Hematopoietic multipotent progenitor cell (in vitro differentiated cells): Measurements from ENCODE around the gene OR52N1. TPM values are rescaled to one million over a fixed set of nuclear protein-coding genes. Genes with fewer than 3 reads are reported as not detected.

Source experiments
- total RNA-seq: library from RNA; depleted of rRNA; stranded (reverse); fragments of >200 nt; gene quantifications from one replicate; pipeline ENCODE4 v1.2.3, GENCODE V29; 2012

The OR52N1 gene
- total RNA-seq, 1 donor: 0.54 TPM

Other genes starting within 250 kb of the OR52N1 start
- gene OR52H1, start 242.7 kb downstream of the OR52N1 start, total RNA-seq: 4.3 TPM
- gene OR52B6, start 210.4 kb downstream of the OR52N1 start, total RNA-seq: under 0.01 TPM
- 2.4 TPM for gene TRIM6, start 194.6 kb downstream of the OR52N1 start, total RNA-seq
- 12.7 TPM for gene TRIM34, start 166.3 kb downstream of the OR52N1 start, total RNA-seq
- 25.9 TPM for gene TRIM5, start 106.2 kb downstream of the OR52N1 start, total RNA-seq
- 74.6 TPM for gene TRIM22, start 101.5 kb downstream of the OR52N1 start, total RNA-seq
- gene OR56B1, start 54.8 kb downstream of the OR52N1 start, total RNA-seq: 0.27 TPM
- 1.3 TPM for gene OR52N4, start 37.0 kb downstream of the OR52N1 start, total RNA-seq
- 0.81 TPM for gene OR52N5, start 7.9 kb downstream of the OR52N1 start, total RNA-seq
- gene OR52N2, start 17.7 kb upstream of the OR52N1 start, total RNA-seq: 1.1 TPM
- not detected for gene OR52E6, start 50.6 kb upstream of the OR52N1 start, total RNA-seq
- gene OR52E8, start 66.4 kb upstream of the OR52N1 start, total RNA-seq: not detected
- not detected for gene OR52E4, start 89.4 kb upstream of the OR52N1 start, total RNA-seq
- gene OR52E5, start 101.9 kb upstream of the OR52N1 start, total RNA-seq: not detected
- not detected for gene OR56A3, start 151.0 kb upstream of the OR52N1 start, total RNA-seq
- not detected for gene OR56A5, start 177.2 kb upstream of the OR52N1 start, total RNA-seq
- gene OR52L1, start 195.7 kb upstream of the OR52N1 start, total RNA-seq: not detected
- not detected for gene OR56A4, start 215.7 kb upstream of the OR52N1 start, total RNA-seq
- gene OR56A1, start 239.5 kb upstream of the OR52N1 start, total RNA-seq: not detected